K562 (cell line): ENCODE data around the gene ZMYM2. TPM values are rescaled to one million over a fixed set of nuclear protein-coding genes. Genes with fewer than 3 reads are reported as not detected.
A peak's percentile ranks its signal among the peaks of the same experiment; 100 is the strongest.

Source experiments
- ATAC-seq: fragments of 200-7000 bp; cut with Tn5 transposase; 3 replicates; pipeline ENCODE4 v1.9.1; 2020; ENCODE audit warnings: moderate library complexity
- BruUV-seq: library from RNA; stranded (reverse); fragments of 400-500 nt; replicated peaks from 2 replicates; lab custom pipeline; 2021; lab: Mats Ljungman, UMichigan
- CTCF ChIA-PET: fragments of 300-600 bp; formaldehyde crosslinking; extraction: SDS; loops from one replicate; lab custom pipeline; 2021; ENCODE audit warnings: low intra/inter-chr PET ratio; lab: Yijun Ruan, JAX
- POLR2A ChIA-PET: fragments of 300-600, 350-650 bp; sonication (Branson Sonifier 250); formaldehyde crosslinking; extraction: SDS; loops from one replicate; lab custom pipeline; 2021; ENCODE audit warnings: antibody characterized with exemption, inconsistent platforms; lab: Yijun Ruan, JAX
- DNase-seq, 4 experiments: peaks; one replicate each; pipeline versions ENCODE4 v3.0.0 to v3.0.0-alpha.2; 2011 to 2018; ENCODE audit warnings: low spot score in 3 of 4, mixed read lengths in 3 of 4; ENCODE audit errors: extremely low read depth in 1 of 4
- FAIRE-seq: peaks from 2 replicates; lab custom pipeline; 2011; peaks lifted over from hg19 to GRCh38; lab: Jason Lieb, UNC
- H2AFZ ChIP-seq: 2 replicates; pipeline ENCODE4 v1.6.0; 2011; ENCODE audit warnings: low read depth, low read length, control low read depth, inconsistent platforms
- H3K27ac ChIP-seq: fragments of 200-600 bp; 3 replicates; pipeline ENCODE4 v1.8.0; 2011; ENCODE audit warnings: low read depth, mild to moderate bottlenecking, control low read depth, inconsistent platforms, low read length, moderate library complexity, mixed read lengths; ENCODE audit errors: extremely low read depth
- H3K27me3 ChIP-seq, 2 experiments: fragments of 300-600 bp in 1 of 2; 2 replicates in 1 of 2; 3 replicates in 1 of 2; pipeline versions ENCODE4 v1.6.0 to v1.8.0; 2011; ENCODE audit warnings: inconsistent platforms in 2 of 2, low read length in 2 of 2, mild to moderate bottlenecking in 1 of 2, mixed read lengths in 1 of 2, moderate library complexity in 1 of 2; ENCODE audit not compliant: control insufficient read depth in 2 of 2, insufficient read depth in 2 of 2
- H3K36me3 ChIP-seq: fragments of 300-600 bp; 3 replicates; pipeline ENCODE4 v1.8.0; 2011; ENCODE audit warnings: mild to moderate bottlenecking, low read length, inconsistent platforms; ENCODE audit not compliant: control insufficient read depth, insufficient read depth
- H3K4me1 ChIP-seq, 2 experiments: fragments of 200-600 bp in 1 of 2; replicated peaks in 1 of 2; 2 replicates in 1 of 2; 3 replicates in 1 of 2; pipeline versions ENCODE4 v1.5.1 to v1.8.0; 2011; ENCODE audit warnings: inconsistent platforms in 2 of 2, low read length in 2 of 2, mild to moderate bottlenecking in 1 of 2, mixed read lengths in 1 of 2, moderate library complexity in 1 of 2; ENCODE audit not compliant: control insufficient read depth in 2 of 2, insufficient read depth in 2 of 2
- H3K4me2 ChIP-seq: 2 replicates; pipeline ENCODE4 v1.6.1; 2011; ENCODE audit warnings: low read length, control low read depth, inconsistent platforms, mixed read lengths; ENCODE audit not compliant: insufficient read depth
- H3K4me3 ChIP-seq: fragments of 200-600 bp; sonication (generic), shearing (Covaris generic); 2 replicates; pipeline ENCODE4 v1.5.1; 2016; ENCODE audit warnings: control low read depth, inconsistent platforms
- H3K79me2 ChIP-seq: fragments of 200-600 bp; 3 replicates; pipeline ENCODE4 v1.8.0; 2011; ENCODE audit warnings: low read length, inconsistent platforms; ENCODE audit not compliant: control insufficient read depth, insufficient read depth
- H3K9ac ChIP-seq, 2 experiments: 2 replicates each; pipeline versions ENCODE4 v1.6.0 to v1.6.1; 2011; ENCODE audit warnings: low read depth in 2 of 2, low read length in 2 of 2, control low read depth in 1 of 2, inconsistent platforms in 1 of 2, mild to moderate bottlenecking in 1 of 2, mixed read lengths in 1 of 2; ENCODE audit not compliant: insufficient read depth in 1 of 2
- H3K9me1 ChIP-seq: one replicate; pipeline ENCODE4 v1.6.0; 2011; ENCODE audit warnings: inconsistent platforms, mild to moderate bottlenecking, low read length, moderate library complexity; ENCODE audit not compliant: control insufficient read depth, insufficient read depth
- H3K9me3 ChIP-seq: replicated peaks from 2 replicates; pipeline ENCODE4 v1.5.1; 2011; ENCODE audit warnings: low read depth, low read length, inconsistent platforms; ENCODE audit not compliant: control insufficient read depth, insufficient read depth
- H4K20me1 ChIP-seq: replicated peaks from 2 replicates; pipeline ENCODE4 v1.6.1; 2011; ENCODE audit warnings: low read length, inconsistent platforms, mixed read lengths; ENCODE audit not compliant: control insufficient read depth, insufficient read depth
- NFE2L1 ChIP-seq: fragments of 450-650 bp; IDR thresholded peaks from 2 replicates; pipeline ENCODE4 v1.6.1; 2016; ENCODE audit warnings: missing genetic modification characterization, low read depth, mild to moderate bottlenecking, missing compliant biosample characterization, moderate library complexity, borderline replicate concordance
- OTX1 ChIP-seq: fragments of 450-650 bp; formaldehyde crosslinking; IDR thresholded peaks from 2 replicates; pipeline ENCODE4 v1.4.0; 2022; ENCODE audit warnings: mild to moderate bottlenecking
- PHF20 ChIP-seq: fragments of 450-650 bp; IDR thresholded peaks from 2 replicates; pipeline ENCODE4 v1.6.1; 2018; ENCODE audit not compliant: partially characterized antibody
- RAD21 ChIP-seq, 2 experiments: fragments of 250-450 bp in 1 of 2; fragments of 450-650 bp in 1 of 2; sonication (Bioruptor Pico) in 1 of 2; formaldehyde crosslinking in 1 of 2; IDR thresholded peaks in 1 of 2; conservative IDR thresholded peaks in 1 of 2; 2 replicates each; pipeline versions ENCODE4 v1.4.0 to v1.8.0; 2020 to 2022; ENCODE audit warnings: mild to moderate bottlenecking in 2 of 2, moderate library complexity in 1 of 2
- SRSF9 ChIP-seq: fragments of 200-400 bp; formaldehyde crosslinking; IDR thresholded peaks from 2 replicates; pipeline ENCODE4 v1.6.1; 2017; ENCODE audit warnings: low read depth, low read length, borderline replicate concordance
- WHSC1 ChIP-seq: IDR thresholded peaks from one replicate; pipeline ENCODE4 v1.6.1; 2012; ENCODE audit warnings: low read length, control low read depth, inconsistent platforms
- ZNF551 ChIP-seq: fragments of 250-450 bp; sonication (Bioruptor Pico); IDR thresholded peaks from 2 replicates; pipeline ENCODE4 v1.5.0; 2021; ENCODE audit warnings: mild to moderate bottlenecking, moderate library complexity
- WGBS: fragments of 100-300 bp; shearing (Covaris generic); methylation state at CpG from one replicate; pipeline ENCODE4 v1.1.6; 2016; ENCODE audit warnings: low coverage, mixed read lengths; ENCODE audit not compliant: insufficient coverage; ENCODE audit errors: missing lambda C conversion rate; 5-methylcytosine and 5-hydroxymethylcytosine counted together
- in situ Hi-C: fragments of 300-500 bp; cut with MboI; formaldehyde crosslinking; loops from 4 replicates; pipeline ENCODE4 v1.15.0; 2018; ENCODE audit warnings: inconsistent platforms, mixed read lengths
- intact Hi-C: fragments of 100-400 bp; cut with micrococcal nuclease; formaldehyde crosslinking; loops from 2 replicates; pipeline ENCODE4 v1.14.2; 2022
- polyA plus RNA-seq, 8 experiments: library from polyadenylated mRNA; depleted of rRNA in 4 of 8; stranded (reverse) in 5 of 8; unstranded in 3 of 8; fragments of >200 nt; fragmentation: Nextera tagmentation in 2 of 8; fragmentation: Illumina TruSeq in 1 of 8; extraction: Ambion mirVana in 2 of 8; extraction: Trizol in 1 of 8; gene quantifications; 2 replicates each; pipeline versions ENCODE4 v1.2.1 to v1.2.3, GENCODE V29; 2011 to 2014; ENCODE audit warnings: inconsistent platforms in 1 of 8, missing spikeins in 1 of 8
- total RNA-seq, 7 experiments: library from RNA; depleted of rRNA in 6 of 7; stranded (reverse); fragments of >200 nt in 6 of 7; fragmentation: Illumina TruSeq in 2 of 7; extraction: Trizol in 2 of 7; gene quantifications; 2 replicates each; pipeline versions ENCODE4 v1.2.1 to v1.2.3, GENCODE V29; 2011 to 2021; ENCODE audit warnings: low replicate concordance in 1 of 7
- TF ChIP-seq, protein P1 (sequence below): IDR thresholded peaks from 2 replicates; pipeline ENCODE4 v1.6.1; 2011; ENCODE audit not compliant: insufficient read length; ENCODE audit errors: extremely low read depth
- TF ChIP-seq, protein P2 (sequence below): fragments of 450-650 bp; conservative IDR thresholded peaks from 2 replicates; pipeline ENCODE4 v1.6.1; 2016; ENCODE audit warnings: missing genetic modification characterization, low read depth, mild to moderate bottlenecking, missing compliant biosample characterization, moderate library complexity
- TF ChIP-seq, protein P3 (sequence below): fragments of 450-650 bp; formaldehyde crosslinking; IDR thresholded peaks from 2 replicates; pipeline ENCODE4 v1.4.0; 2022; ENCODE audit warnings: missing genetic modification characterization
- TF ChIP-seq, protein P4 (sequence below), 3 experiments: IDR thresholded peaks in 2 of 3; conservative IDR thresholded peaks in 1 of 3; 2 replicates each; pipeline ENCODE4 v1.5.1; 2011 to 2012; ENCODE audit warnings: low read length in 3 of 3, mild to moderate bottlenecking in 3 of 3, control low read depth in 2 of 3, improper control_type of control experiment in 1 of 3, inconsistent platforms in 1 of 3, low read depth in 1 of 3, mixed read lengths in 1 of 3, moderate library complexity in 1 of 3; ENCODE audit not compliant: insufficient read depth in 2 of 3

ZMYM2 gene
- total and polyA plus RNA-seq, 9 of the 15 experiments (the other 6 are each of a cell fraction or from before 2014, with no cell fraction given) = 5.0 to 48.8 (median 26.8) TPM

DNA sequence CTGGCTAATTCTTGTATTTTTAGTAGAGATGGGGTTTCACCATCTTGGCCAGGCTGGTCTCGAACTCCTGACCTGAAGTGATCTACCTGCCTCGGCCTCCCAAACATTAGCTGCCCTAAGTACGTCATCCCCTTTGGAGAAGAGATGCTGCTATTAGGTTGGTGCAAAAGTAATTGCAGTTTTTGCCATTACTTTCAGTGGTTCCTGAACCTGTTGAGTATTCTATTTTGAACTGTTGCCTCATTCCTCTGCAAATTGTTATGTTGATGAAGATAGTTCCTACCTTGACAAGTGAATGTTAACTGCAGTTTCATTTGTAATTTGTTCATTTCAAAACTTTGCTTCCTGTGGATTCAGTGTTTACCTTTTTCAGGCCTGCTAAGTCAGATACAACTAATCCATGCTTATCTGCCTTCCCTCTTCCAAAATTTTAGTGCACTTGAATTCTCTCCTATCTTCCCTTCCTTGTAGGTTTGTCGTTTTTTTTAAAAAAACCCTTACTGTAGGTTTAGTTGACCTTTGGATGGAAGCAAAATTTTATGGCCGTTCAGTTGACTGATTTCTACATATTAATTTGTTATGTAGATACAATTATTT, 24.0 kb downstream of the ZMYM2 start (continued):
- TF ChIP-seq, protein P1, sequence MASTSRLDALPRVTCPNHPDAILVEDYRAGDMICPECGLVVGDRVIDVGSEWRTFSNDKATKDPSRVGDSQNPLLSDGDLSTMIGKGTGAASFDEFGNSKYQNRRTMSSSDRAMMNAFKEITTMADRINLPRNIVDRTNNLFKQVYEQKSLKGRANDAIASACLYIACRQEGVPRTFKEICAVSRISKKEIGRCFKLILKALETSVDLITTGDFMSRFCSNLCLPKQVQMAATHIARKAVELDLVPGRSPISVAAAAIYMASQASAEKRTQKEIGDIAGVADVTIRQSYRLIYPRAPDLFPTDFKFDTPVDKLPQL = no peak
- no peak for TF ChIP-seq SRSF9
- TF ChIP-seq WHSC1 = no peak
- TF ChIP-seq NFE2L1 (tag) = no peak
- TF ChIP-seq ZNF551 = no peak
- TF ChIP-seq PHF20 = no peak

DNA sequence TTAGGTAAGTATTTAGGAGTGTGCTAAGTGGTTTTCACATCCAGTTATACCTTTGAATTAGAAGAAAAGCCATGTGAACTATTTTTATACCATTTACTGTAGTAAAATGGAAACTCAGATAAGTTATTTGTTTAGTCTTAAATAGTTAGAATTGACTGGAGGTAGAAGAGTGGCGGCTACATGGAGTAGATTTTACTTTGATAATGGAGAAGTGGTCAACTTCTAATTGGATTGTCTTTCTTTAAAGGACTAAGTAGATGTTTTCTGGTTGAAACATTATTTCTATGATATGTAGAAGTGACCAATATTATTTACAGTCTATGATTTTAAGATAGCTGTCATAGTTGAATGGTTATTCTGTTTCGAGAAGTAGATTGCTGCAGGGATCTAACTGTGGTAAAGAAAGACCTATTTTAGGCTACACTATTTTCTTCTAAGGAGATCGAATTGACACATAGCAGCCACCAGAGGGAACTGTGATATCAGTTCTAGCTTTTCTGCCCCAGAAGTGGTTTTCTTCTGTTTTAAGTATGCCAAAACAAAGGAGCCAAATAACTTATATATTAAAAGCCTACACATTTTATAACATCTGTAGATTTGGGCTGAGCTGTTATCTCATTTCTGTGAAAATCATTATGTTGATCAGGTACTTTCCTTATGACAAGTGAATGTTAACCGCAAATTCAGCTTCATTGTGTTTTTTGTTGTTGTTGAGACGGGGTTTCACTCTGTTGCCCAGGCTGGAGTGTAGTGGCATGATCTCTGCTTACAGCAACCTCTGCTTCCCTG, 26.1 kb downstream of the ZMYM2 start:
- H3K27me3 ChIP-seq = no peaks in the 10 kb centered on the region
- H3K9ac ChIP-seq = no peak overlapping the region
- no peaks in the 10 kb centered on the region for H3K9me3 ChIP-seq
- peak in 3 of 4 experiments; percentile 12 to 43 (median 24) for DNase-seq
- H3K27ac ChIP-seq = no peak overlapping the region
- H3K4me2 ChIP-seq = no peak overlapping the region
- peak; percentile 70 for FAIRE-seq
- peak; percentile 82 for ATAC-seq
- no TSS peak for BruUV-seq
- peaks cover 3% of the 10 kb centered on the region; the same call in 1 of the 2 replicates for H4K20me1 ChIP-seq
- in situ Hi-C loops = loop anchor here (10.0 kb wide), 1 partner anchor 180 kb away; the partner anchor contains the start of gene GJA3
- peaks cover 47% of the 10 kb centered on the region for H3K79me2 ChIP-seq
- H3K9me1 ChIP-seq = no peaks in the 10 kb centered on the region
- peaks cover 3% of the 10 kb centered on the region; the same call in 1 of the 3 replicates for H3K36me3 ChIP-seq
- POLR2A ChIA-PET = interaction anchor here (0.7 to 1.2 kb wide), 2 partner anchors 14 to 25 kb away, joined by 3 to 4 read pairs; no protein-coding TSS in a partner anchor
- peaks cover 4 to 8% of the 10 kb centered on the region in 2 experiments; a peak in 3 of 5 replicates for H3K4me1 ChIP-seq
- WGBS = 38% methylated on average over 5 of the region's 5 CpGs
- H3K4me3 ChIP-seq = no peak overlapping the region
- intact Hi-C loops = loop anchor here (2.0 kb wide), 1 partner anchor 178 kb away; no protein-coding TSS in a partner anchor
- no peak overlapping the region for H2AFZ ChIP-seq
- CTCF ChIA-PET = no interaction called here
- TF ChIP-seq RAD21 (CRISPR knock-in tag; conservative IDR thresholded peaks at IDR 0.05 in 1 of 2, IDR thresholded peaks at IDR 0.05 in 1 of 2) (peak in 1 of 2 experiments; percentile 55; a peak in 2 of 4 replicates), OTX1 (CRISPR knock-in tag) (no peak)
- TF ChIP-seq, protein P2, sequence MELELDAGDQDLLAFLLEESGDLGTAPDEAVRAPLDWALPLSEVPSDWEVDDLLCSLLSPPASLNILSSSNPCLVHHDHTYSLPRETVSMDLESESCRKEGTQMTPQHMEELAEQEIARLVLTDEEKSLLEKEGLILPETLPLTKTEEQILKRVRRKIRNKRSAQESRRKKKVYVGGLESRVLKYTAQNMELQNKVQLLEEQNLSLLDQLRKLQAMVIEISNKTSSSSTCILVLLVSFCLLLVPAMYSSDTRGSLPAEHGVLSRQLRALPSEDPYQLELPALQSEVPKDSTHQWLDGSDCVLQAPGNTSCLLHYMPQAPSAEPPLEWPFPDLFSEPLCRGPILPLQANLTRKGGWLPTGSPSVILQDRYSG (tag) = no peak
- TF ChIP-seq, protein P3, sequence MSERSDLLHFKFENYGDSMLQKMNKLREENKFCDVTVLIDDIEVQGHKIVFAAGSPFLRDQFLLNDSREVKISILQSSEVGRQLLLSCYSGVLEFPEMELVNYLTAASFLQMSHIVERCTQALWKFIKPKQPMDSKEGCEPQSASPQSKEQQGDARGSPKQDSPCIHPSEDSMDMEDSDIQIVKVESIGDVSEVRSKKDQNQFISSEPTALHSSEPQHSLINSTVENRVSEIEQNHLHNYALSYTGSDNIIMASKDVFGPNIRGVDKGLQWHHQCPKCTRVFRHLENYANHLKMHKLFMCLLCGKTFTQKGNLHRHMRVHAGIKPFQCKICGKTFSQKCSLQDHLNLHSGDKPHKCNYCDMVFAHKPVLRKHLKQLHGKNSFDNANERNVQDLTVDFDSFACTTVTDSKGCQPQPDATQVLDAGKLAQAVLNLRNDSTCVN (CRISPR knock-in tag) = no peak
- TF ChIP-seq, protein P4, sequence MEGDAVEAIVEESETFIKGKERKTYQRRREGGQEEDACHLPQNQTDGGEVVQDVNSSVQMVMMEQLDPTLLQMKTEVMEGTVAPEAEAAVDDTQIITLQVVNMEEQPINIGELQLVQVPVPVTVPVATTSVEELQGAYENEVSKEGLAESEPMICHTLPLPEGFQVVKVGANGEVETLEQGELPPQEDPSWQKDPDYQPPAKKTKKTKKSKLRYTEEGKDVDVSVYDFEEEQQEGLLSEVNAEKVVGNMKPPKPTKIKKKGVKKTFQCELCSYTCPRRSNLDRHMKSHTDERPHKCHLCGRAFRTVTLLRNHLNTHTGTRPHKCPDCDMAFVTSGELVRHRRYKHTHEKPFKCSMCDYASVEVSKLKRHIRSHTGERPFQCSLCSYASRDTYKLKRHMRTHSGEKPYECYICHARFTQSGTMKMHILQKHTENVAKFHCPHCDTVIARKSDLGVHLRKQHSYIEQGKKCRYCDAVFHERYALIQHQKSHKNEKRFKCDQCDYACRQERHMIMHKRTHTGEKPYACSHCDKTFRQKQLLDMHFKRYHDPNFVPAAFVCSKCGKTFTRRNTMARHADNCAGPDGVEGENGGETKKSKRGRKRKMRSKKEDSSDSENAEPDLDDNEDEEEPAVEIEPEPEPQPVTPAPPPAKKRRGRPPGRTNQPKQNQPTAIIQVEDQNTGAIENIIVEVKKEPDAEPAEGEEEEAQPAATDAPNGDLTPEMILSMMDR (IDR thresholded peaks at IDR 0.05 in 2 of 3, conservative IDR thresholded peaks at IDR 0.05 in 1 of 3; ENCODE audit: insufficient read depth in 2 of 3, low read depth in 1 of 3, low read length in 3 of 3) = peak; percentile 21 to 58 (median 55); a peak in 5 of 6 replicates
